ENCODE measurements around the gene ISG20L2. TPM values are rescaled to one million over a fixed set of nuclear protein-coding genes. Genes with fewer than 3 reads are reported as not detected.
"Not testable (repeated sequence)": the region's sequence is repeated elsewhere in the genome, so short reads cannot be mapped to it uniquely, and the experiment has no call there.

The ISG20L2 gene
- total RNA-seq, 2 experiments from 2014 or later: 48.4 to 65.2 TPM

DNA sequence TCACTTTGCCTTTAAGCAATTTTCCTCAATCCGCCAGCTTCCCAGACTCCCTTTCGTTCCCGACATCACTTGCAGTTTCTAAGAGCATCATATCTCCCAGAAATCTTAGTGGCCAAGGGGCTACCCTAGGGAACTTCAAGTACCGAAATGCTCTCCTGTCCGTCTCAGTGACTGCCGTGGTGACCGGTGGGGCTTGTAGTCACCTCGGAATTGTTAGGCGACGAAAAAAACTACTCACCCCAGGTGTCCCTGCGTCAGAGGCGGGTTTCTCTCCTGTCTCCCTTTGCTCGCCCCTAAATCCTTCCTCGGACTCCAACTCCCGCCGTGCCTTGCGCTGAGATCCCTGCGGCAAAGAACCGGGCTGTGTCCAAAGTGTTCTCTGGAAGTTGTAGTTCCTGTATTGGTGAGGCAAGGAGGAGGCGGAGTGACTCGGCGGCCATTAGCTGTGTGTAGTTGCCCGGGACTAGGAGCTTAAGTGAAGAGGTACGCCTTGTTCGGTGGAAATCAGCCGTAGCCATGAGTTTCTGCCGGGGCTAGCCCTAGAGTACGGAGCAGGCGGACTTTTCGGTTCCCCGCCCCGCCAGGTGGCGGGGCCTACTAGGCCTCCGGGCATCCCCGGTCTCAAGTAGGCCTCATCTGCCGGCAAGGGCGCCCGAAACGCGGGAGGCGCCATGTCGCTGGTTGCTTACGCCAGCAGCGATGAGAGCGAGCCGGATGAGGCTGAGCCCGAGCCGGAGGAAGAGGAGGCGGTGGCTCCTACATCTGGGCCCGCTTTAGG is 38.7 kb upstream of the ISG20L2 start, which contains the start of gene PRCC:
TSS of gene PRCC (plus strand) at position 435 of the 778 bp plus-strand sequence. CDS start at position 672, 237 bp downstream.
- Mint-ChIP-seq H3K9me3 (ENCODE audit: low read depth) (no peaks in the 10 kb centered on the region), H3K27me3 (no peaks in the 10 kb centered on the region), H3K27ac (no peak within 1 kb of the TSS), H3K36me3 (ENCODE audit: low read depth) (peaks cover 30% of the 10 kb centered on the region), H3K4me3 (no peak within 1 kb of the TSS), H3K4me1 (peaks cover 35% of the 10 kb centered on the region)
- DNase-seq: peak; percentile 98
- intact Hi-C loops (cut with DNase I, micrococcal nuclease): loop anchor here (1.0 to 10.0 kb wide), 14 partner anchors 16 to 715 kb away; partner anchors contain the start of genes HDGF (in 2 of the 2), ISG20L2 (in 2 of the 2), METTL25B (in 2 of the 2) and MRPL24 (in 2 of the 2)
- ATAC-seq: peak; percentile 96
- POLR2A ChIA-PET: interaction anchor here (0.6 to 3.0 kb wide), 7 partner anchors 16 to 264 kb away, joined by 3 to 42 read pairs (median 5); partner anchors contain the start of genes HDGF, ISG20L2, METTL25B and MRPL24
- CTCF ChIA-PET: interaction anchor here (0.5 to 8.9 kb wide), 14 partner anchors 14 to 266 kb away, joined by 3 to 128 read pairs (median 4); partner anchors contain the start of genes HDGF, ISG20L2, METTL25B and MRPL24

DNA sequence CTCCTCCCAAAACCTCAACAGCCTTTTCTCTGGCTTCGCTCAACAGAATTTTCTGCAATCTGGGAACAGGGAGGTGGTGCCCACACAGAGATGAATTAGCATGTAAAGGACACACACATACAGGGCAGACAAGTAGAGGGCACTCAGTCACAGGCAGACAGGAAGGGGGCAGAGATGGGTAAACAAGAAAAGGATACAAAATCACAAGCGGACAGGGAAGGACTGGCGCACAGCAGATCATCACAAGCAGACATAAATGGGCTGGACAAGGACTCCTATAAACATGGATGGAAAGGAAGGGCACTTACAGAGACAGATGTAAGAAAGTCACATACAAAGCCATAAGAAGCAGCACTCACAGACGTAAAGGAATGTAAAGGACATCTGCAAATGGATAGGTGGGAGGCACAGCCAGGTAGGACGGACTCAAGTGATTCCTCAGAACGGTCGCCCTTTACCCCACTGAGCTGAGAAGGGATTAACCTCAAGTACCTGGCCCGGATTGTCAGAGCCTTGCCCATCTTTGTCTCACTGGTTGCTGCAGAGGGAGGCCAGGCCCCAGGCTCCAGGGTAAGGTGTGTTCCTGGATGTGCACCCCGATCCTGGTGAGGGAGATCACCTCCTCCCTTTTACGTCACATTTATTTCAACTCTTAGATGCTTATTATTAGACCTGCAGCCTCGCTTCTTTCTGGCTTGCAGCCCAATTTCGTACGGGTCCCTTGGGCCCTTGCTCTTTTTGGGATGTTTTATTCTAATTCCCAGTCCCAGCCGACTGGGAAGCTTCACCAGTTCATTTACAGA is 37.9 kb upstream of the ISG20L2 start:
- H3K4me3 Mint-ChIP-seq: no peak overlapping the region

GRCh38 chr1:156765666-156766065 is 37.1 kb upstream of the ISG20L2 start:
- Mint-ChIP-seq H3K27me3 (no peaks in the 10 kb centered on the region), H3K36me3 (ENCODE audit: low read depth) (peaks cover 19% of the 10 kb centered on the region), H3K4me1 (peaks cover 24% of the 10 kb centered on the region), H3K9me3 (ENCODE audit: low read depth) (no peaks in the 10 kb centered on the region), H3K4me3 (no peak overlapping the region), H3K27ac (no peak overlapping the region)
- ChIA-PET CTCF (interaction anchor here (0.7 to 8.9 kb wide), 4 partner anchors 14 to 38 kb away, joined by 3 to 128 read pairs (median 11); partner anchors contain the start of genes HDGF, ISG20L2, METTL25B and MRPL24), POLR2A (interaction anchor here (0.8 to 2.2 kb wide), 3 partner anchors 14 to 75 kb away, joined by 5 to 20 read pairs (median 6); partner anchors contain the start of genes HDGF and MRPL24)
- ATAC-seq: no peak
- intact Hi-C loops (cut with DNase I, micrococcal nuclease): loop anchor here (2.0 to 10.0 kb wide), 5 partner anchors 49 to 713 kb away; partner anchors contain the start of genes ETV3 (in 1 of the 2), LAMTOR2 (in 1 of the 2), SMG5 (in 1 of the 2) and UBQLN4 (in 1 of the 2)
- no peak for DNase-seq

More for the DNA sequence above, 37.9 kb upstream of the ISG20L2 start:
- no peak overlapping the region for H3K27ac Mint-ChIP-seq
- ChIA-PET POLR2A (interaction anchor here (0.6 to 3.0 kb wide), 8 partner anchors 15 to 263 kb away, joined by 4 to 42 read pairs (median 6); partner anchors contain the start of genes HDGF, ISG20L2, METTL25B and MRPL24), CTCF (interaction anchor here (0.5 to 8.9 kb wide), 15 partner anchors 14 to 265 kb away, joined by 3 to 128 read pairs (median 3); partner anchors contain the start of genes HDGF, ISG20L2, METTL25B and MRPL24)
- ATAC-seq (peak; percentile 3), DNase-seq (no peak)
- no peaks in the 10 kb centered on the region for H3K9me3 Mint-ChIP-seq (ENCODE audit: low read depth)
- H3K36me3 Mint-ChIP-seq (ENCODE audit: low read depth): peaks cover 26% of the 10 kb centered on the region
- H3K27me3 Mint-ChIP-seq: no peaks in the 10 kb centered on the region
- peaks cover 32% of the 10 kb centered on the region for H3K4me1 Mint-ChIP-seq
- intact Hi-C loops (cut with DNase I, micrococcal nuclease): loop anchor here (1.0 to 10.0 kb wide), 14 partner anchors 15 to 714 kb away; partner anchors contain the start of genes HDGF (in 2 of the 2), ISG20L2 (in 2 of the 2), METTL25B (in 2 of the 2) and MRPL24 (in 2 of the 2)

GRCh38 chr1:156765136-156765535 is 36.6 kb upstream of the ISG20L2 start:
- intact Hi-C loops (cut with DNase I, micrococcal nuclease): loop anchor here (5.0 to 10.0 kb wide), 3 partner anchors 78 to 713 kb away; partner anchors contain the start of genes ETV3 (in 1 of the 2), LAMTOR2 (in 1 of the 2) and UBQLN4 (in 1 of the 2)
- DNase-seq: not testable (repeated sequence)
- POLR2A ChIA-PET: interaction anchor here (1.1 kb wide), 1 partner anchor 24 kb away, joined by 5 read pairs; the partner anchor contains the start of gene MRPL24

GRCh38 chr1:156760796-156761104 is 32.2 kb upstream of the ISG20L2 start:
- ChIA-PET POLR2A (interaction anchor here (0.7 to 1.0 kb wide), 2 partner anchors 9 to 45 kb away, joined by 3 read pairs; no protein-coding TSS in a partner anchor), CTCF (interaction anchor here (1.0 to 1.2 kb wide), 3 partner anchors 11 to 35 kb away, joined by 4 to 5 read pairs (median 5); partner anchors contain the start of genes ISG20L2 and METTL25B)
- no peak for DNase-seq
- Mint-ChIP-seq H3K4me1 (peaks cover under 1% of the 10 kb centered on the region), H3K27me3 (no peaks in the 10 kb centered on the region), H3K9me3 (ENCODE audit: low read depth) (no peaks in the 10 kb centered on the region), H3K36me3 (ENCODE audit: low read depth) (no peaks in the 10 kb centered on the region), H3K27ac (no peak overlapping the region), H3K4me3 (no peak overlapping the region)
- intact Hi-C loops (cut with DNase I, micrococcal nuclease): loop anchor here in 1 of 2 experiments (10.0 kb wide), 1 partner anchor 374 kb away; the partner anchor contains the start of gene ETV3
- no peak for ATAC-seq

More at GRCh38 chr1:156765136-156765535, 36.6 kb upstream of the ISG20L2 start:
- not testable (repeated sequence) for H3K4me3 Mint-ChIP-seq; H3K27me3 Mint-ChIP-seq; H3K27ac Mint-ChIP-seq; H3K9me3 Mint-ChIP-seq (ENCODE audit: low read depth); ATAC-seq
- Mint-ChIP-seq H3K4me1 (peaks cover 19% of the 10 kb centered on the region), H3K36me3 (ENCODE audit: low read depth) (peaks cover 14% of the 10 kb centered on the region)
- CTCF ChIA-PET: interaction anchor here (0.9 to 8.9 kb wide), 3 partner anchors 13 to 38 kb away, joined by 3 to 128 read pairs (median 6); partner anchors contain the start of genes ISG20L2, METTL25B and MRPL24

DNA sequence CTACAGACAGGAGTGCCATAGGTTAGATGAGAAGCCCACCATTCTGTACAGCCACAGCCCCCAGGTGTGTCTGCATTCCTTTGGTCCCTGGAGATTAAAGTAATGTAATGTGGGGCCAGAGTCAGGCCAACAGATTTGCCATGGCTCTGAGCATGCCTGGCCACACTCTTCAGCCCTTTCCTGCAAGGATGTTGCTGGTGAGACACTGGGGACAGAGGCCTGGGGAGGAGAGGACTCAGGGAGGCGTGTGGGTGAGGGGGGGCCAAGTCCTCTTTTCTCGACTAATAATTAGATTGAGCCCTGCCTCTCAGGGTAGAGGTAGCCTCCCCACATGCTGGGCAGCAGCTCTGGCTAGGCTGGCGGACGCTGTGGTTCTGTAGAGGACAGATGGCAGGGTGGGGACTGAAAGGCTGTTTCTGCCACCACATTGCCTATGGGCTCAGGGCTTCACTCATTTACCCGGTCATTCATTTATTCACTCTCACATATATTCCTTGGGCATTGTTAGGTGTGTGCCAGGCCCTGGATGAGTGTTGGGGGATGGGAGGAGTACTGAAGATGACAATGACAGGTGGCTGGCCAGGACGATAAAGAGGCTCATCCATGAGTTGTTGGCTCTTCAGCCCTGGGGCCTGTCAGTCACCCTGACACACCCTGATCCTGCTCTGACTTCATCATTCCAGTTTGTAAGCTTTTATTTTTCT is 31.7 kb upstream of the ISG20L2 start:
- POLR2A ChIA-PET: interaction anchor here (0.7 to 1.0 kb wide), 2 partner anchors 8 to 45 kb away, joined by 3 read pairs; no protein-coding TSS in a partner anchor
- H3K27me3 Mint-ChIP-seq: no peaks in the 10 kb centered on the region
- intact Hi-C loops (cut with DNase I, micrococcal nuclease): loop anchor here in 1 of 2 experiments (10.0 kb wide), 1 partner anchor 375 kb away; the partner anchor contains the start of gene ETV3
- no peak overlapping the region for H3K4me3 Mint-ChIP-seq
- DNase-seq (no peak), ATAC-seq (no peak)
- H3K4me1 Mint-ChIP-seq: peaks cover 4% of the 10 kb centered on the region
- CTCF ChIA-PET: interaction anchor here (1.0 to 1.2 kb wide), 2 partner anchors 32 to 35 kb away, joined by 5 read pairs; partner anchors contain the start of genes ISG20L2 and METTL25B
- no peak overlapping the region for H3K27ac Mint-ChIP-seq
- no peaks in the 10 kb centered on the region for H3K36me3 Mint-ChIP-seq (ENCODE audit: low read depth)
- H3K9me3 Mint-ChIP-seq (ENCODE audit: low read depth): no peaks in the 10 kb centered on the region

- H3K27ac Mint-ChIP-seq; H3K9me3 Mint-ChIP-seq (ENCODE audit: low read depth); H3K36me3 Mint-ChIP-seq (ENCODE audit: low read depth); H3K4me3 Mint-ChIP-seq; ATAC-seq; CTCF ChIA-PET; intact Hi-C loops (cut with DNase I, micrococcal nuclease); H3K27me3 Mint-ChIP-seq; DNase-seq: not testable (repeated sequence)
- H3K4me1 Mint-ChIP-seq: peaks cover 11% of the 10 kb centered on the region
- POLR2A ChIA-PET: interaction anchor here (0.7 kb wide), 1 partner anchor 29 kb away, joined by 4 read pairs; the partner anchor contains the start of genes ISG20L2 and METTL25B
Measured at GRCh38 chr1:156757572-156758253, 29.1 kb upstream of the ISG20L2 start.

- Mint-ChIP-seq H3K27ac (no peak overlapping the region), H3K4me1 (peaks cover 12% of the 10 kb centered on the region), H3K36me3 (ENCODE audit: low read depth) (no peaks in the 10 kb centered on the region), H3K4me3 (no peak overlapping the region), H3K27me3 (no peaks in the 10 kb centered on the region), H3K9me3 (ENCODE audit: low read depth) (no peaks in the 10 kb centered on the region)
- DNase-seq (no peak), ATAC-seq (no peak)
- ChIA-PET POLR2A (interaction anchor here (0.5 kb wide), 1 partner anchor 14 kb away, joined by 4 read pairs; no protein-coding TSS in a partner anchor), CTCF (interaction anchor here (1.5 to 6.3 kb wide), 3 partner anchors 16 to 67 kb away, joined by 4 to 79 read pairs (median 5); partner anchors contain the start of genes ISG20L2, METTL25B and MRPL24)
- intact Hi-C loops (cut with DNase I, micrococcal nuclease): no loop called here
Measured at GRCh38 chr1:156756355-156756754, 27.8 kb upstream of the ISG20L2 start.

DNA sequence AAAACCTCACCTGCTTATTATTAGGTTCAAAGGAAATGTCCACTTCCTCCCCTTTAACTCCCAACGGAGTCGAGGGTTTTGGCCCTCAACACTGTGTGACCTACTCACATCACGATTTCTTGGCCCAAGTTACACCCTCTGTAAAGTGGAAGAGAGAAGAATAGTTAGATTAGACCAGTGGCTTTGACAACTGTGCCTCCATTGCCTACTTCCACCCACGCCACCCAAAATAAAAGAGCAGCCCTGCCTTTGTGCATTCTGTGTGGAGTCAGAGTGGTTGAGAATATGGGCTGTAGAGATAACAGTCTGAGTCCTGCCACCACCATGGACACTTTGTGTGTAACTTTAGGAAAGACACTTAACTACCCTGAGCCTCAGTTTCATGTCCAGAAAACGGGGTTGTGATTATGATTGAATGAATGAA is 27.0 kb upstream of the ISG20L2 start:
- ChIA-PET POLR2A (no interaction called here), CTCF (interaction anchor here (1.5 to 6.3 kb wide), 3 partner anchors 15 to 66 kb away, joined by 4 to 79 read pairs (median 5); partner anchors contain the start of genes ISG20L2, METTL25B and MRPL24)
- no peak for ATAC-seq
- peaks cover 4% of the 10 kb centered on the region for H3K36me3 Mint-ChIP-seq (ENCODE audit: low read depth)
- H3K4me3 Mint-ChIP-seq: no peak overlapping the region
- no peaks in the 10 kb centered on the region for H3K9me3 Mint-ChIP-seq (ENCODE audit: low read depth)
- H3K4me1 Mint-ChIP-seq: peaks cover 12% of the 10 kb centered on the region
- intact Hi-C loops (cut with DNase I, micrococcal nuclease): no loop called here
- no peak overlapping the region for H3K27ac Mint-ChIP-seq
- DNase-seq: no peak
- no peaks in the 10 kb centered on the region for H3K27me3 Mint-ChIP-seq

Data from activated CD4-positive, alpha-beta T cell treated with anti-CD3 and anti-CD28 coated beads for 36 hours (primary cell).